ENCODE measurements around the gene VANGL2.

DNA sequence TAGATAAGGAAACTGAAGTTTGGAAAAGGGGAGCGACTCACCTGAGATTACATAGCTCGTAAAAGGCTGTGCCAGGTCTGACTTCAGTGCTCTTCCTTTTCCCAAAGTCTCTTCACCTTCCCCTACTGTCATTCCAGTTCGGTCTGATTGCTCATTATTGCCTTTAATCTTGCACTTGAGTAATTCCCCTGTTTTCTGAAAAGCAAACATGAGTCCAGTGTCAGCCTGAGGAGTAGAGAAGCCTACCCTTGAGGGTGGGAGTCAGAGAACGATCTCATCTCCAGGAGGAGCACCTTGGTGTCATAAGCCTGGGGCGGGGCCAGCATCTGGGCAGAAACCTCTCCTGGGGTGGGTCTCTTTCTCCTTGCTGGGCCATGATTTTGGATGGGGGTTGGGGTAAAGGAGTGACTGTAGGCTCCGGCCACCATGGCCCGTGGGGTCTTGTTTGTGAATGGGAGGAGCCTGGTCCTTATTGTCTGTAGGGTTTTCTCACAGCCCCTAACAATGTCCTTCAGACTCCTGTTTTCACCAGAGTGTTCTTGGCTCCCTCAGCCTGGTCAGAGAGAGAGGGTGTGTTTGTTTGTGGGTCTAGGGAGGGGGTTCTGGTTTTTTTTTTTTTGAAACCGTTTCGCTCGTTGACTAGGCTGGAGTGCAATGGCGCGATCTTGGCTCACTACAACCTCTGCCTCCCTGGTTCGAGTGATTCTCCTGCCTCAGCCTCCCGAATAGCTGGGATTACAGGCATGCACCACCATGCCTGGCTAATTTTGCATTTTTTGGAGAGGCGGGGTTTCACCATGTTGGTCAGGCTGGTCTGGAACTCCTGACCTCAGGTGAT, 6.0 kb downstream of the VANGL2 start:
- TF ChIP-seq, protein P1, sequence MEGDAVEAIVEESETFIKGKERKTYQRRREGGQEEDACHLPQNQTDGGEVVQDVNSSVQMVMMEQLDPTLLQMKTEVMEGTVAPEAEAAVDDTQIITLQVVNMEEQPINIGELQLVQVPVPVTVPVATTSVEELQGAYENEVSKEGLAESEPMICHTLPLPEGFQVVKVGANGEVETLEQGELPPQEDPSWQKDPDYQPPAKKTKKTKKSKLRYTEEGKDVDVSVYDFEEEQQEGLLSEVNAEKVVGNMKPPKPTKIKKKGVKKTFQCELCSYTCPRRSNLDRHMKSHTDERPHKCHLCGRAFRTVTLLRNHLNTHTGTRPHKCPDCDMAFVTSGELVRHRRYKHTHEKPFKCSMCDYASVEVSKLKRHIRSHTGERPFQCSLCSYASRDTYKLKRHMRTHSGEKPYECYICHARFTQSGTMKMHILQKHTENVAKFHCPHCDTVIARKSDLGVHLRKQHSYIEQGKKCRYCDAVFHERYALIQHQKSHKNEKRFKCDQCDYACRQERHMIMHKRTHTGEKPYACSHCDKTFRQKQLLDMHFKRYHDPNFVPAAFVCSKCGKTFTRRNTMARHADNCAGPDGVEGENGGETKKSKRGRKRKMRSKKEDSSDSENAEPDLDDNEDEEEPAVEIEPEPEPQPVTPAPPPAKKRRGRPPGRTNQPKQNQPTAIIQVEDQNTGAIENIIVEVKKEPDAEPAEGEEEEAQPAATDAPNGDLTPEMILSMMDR (IDR thresholded peaks at IDR 0.05; ENCODE audit: poor library complexity, severe bottlenecking): no peak
- TF ChIP-seq MXI1 (conservative IDR thresholded peaks at IDR 0.05; ENCODE audit: poor library complexity, severe bottlenecking) (no peak), POLR2AphosphoS5 (IDR thresholded peaks at IDR 0.05) (no peak), EZH2 (IDR thresholded peaks at IDR 0.05; ENCODE audit: borderline replicate concordance, insufficient read depth, low read length, poor library complexity, severe bottlenecking) (no peak)

Measured in neural cell (in vitro differentiated cells).